HEK293T (cell line): ENCODE measurements around the gene MEI1.

ENCODE experiments used
- FOXA1 ChIP-seq: fragments of 450-650 bp; IDR thresholded peaks from 2 replicates; pipeline ENCODE4 v1.6.1; 2016; ENCODE audit warnings: mild to moderate bottlenecking
- HDGF ChIP-seq: fragments of 450-650 bp; IDR thresholded peaks from 2 replicates; pipeline ENCODE4 v1.6.1; 2017; ENCODE audit warnings: antibody characterized with exemption, borderline replicate concordance
- SUZ12 ChIP-seq: fragments of 450-650 bp; IDR thresholded peaks from 2 replicates; pipeline ENCODE4 v1.6.1; 2016; ENCODE audit warnings: mild to moderate bottlenecking

DNA sequence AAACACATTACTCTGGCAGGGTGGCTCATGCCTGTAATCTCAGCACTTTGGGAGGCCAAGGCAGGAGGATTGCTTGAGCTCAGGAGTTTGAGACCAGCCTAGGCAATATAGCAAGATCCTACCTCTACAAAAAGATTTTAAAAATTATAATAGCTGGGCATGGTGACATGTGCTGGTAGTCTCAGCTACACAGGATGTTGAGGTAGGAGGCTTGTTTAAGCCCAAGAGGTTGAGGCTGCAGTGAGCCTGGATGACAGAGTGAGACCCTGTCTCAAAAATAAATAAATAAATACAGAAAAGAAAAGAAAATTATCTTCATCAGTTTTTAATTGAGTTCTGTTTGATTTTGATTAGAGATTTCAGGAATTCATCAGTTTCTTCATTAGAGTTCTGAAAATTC is 106.3 kb downstream of the MEI1 start:
- TF ChIP-seq FOXA1 (no peak), HDGF (no peak), SUZ12 (no peak)
